Smooth muscle cell (in vitro differentiated cells): Measurements from ENCODE around the gene AK9. TPM values are rescaled to one million over a fixed set of nuclear protein-coding genes. Genes with fewer than 3 reads are reported as not detected.

ENCODE experiments used
- DNase-seq: peaks from one replicate; lab custom pipeline; 2025; ENCODE audit not compliant: unreplicated experiment; lab: John Stamatoyannopoulos, UW
- H2AFZ ChIP-seq: fragments of 200-600 bp; sonication (generic); 2 replicates; pipeline ENCODE4 v1.6.0; 2016; ENCODE audit warnings: antibody characterized with exemption, low read depth, mild to moderate bottlenecking
- H3F3A ChIP-seq: fragments of 200-600 bp; sonication (generic); 2 replicates; pipeline ENCODE4 v1.6.0; 2017; ENCODE audit warnings: antibody characterized with exemption, low read depth
- H3K27ac ChIP-seq: fragments of 200-600 bp; sonication (generic); 2 replicates; pipeline ENCODE4 v1.5.1; 2016; ENCODE audit warnings: low read depth, mild to moderate bottlenecking
- H3K27me3 ChIP-seq: fragments of 200-600 bp; sonication (generic); 2 replicates; pipeline ENCODE4 v1.6.1; 2016; ENCODE audit warnings: low read depth, mild to moderate bottlenecking
- H3K36me3 ChIP-seq: fragments of 200-600 bp; sonication (generic); 2 replicates; pipeline ENCODE4 v1.5.1; 2016; ENCODE audit warnings: low read depth
- H3K4me1 ChIP-seq: fragments of 200-600 bp; sonication (generic); 2 replicates; pipeline ENCODE4 v1.5.1; 2016; ENCODE audit warnings: low read depth
- H3K4me2 ChIP-seq: fragments of 200-600 bp; sonication (generic); 2 replicates; pipeline ENCODE4 v1.6.0; 2016; ENCODE audit warnings: mild to moderate bottlenecking
- H3K4me3 ChIP-seq: fragments of 200-600 bp; sonication (generic); 2 replicates; pipeline ENCODE4 v1.5.1; 2016; ENCODE audit warnings: mild to moderate bottlenecking
- H3K79me2 ChIP-seq: fragments of 200-600 bp; sonication (generic); 2 replicates; pipeline ENCODE4 v1.6.0; 2016; ENCODE audit warnings: low read depth, mild to moderate bottlenecking
- H3K9ac ChIP-seq: fragments of 200-600 bp; sonication (generic); 2 replicates; pipeline ENCODE4 v1.6.0; 2016; ENCODE audit warnings: low read depth
- H3K9me3 ChIP-seq: fragments of 200-600 bp; sonication (generic); replicated peaks from 2 replicates; pipeline ENCODE4 v1.5.1; 2016; ENCODE audit warnings: low read depth
- H4K20me1 ChIP-seq: fragments of 200-600 bp; sonication (generic); 2 replicates; pipeline ENCODE4 v1.6.0; 2016; ENCODE audit warnings: low read depth
- CTCF ChIP-seq: fragments of 200-600 bp; sonication (generic); IDR thresholded peaks from 2 replicates; pipeline ENCODE4 v1.5.1; 2017; ENCODE audit warnings: borderline replicate concordance, mild to moderate bottlenecking, antibody characterized with exemption; ENCODE audit not compliant: insufficient read depth, poor library complexity, severe bottlenecking
- WGBS: methylation state at CpG from one replicate; pipeline ENCODE4 v1.1.7; 2016; ENCODE audit warnings: low lambda C conversion rate; 5-methylcytosine and 5-hydroxymethylcytosine counted together
- polyA plus RNA-seq: library from polyadenylated mRNA; unstranded; fragments of >200 nt; fragmentation: Nextera tagmentation; extraction: Ambion mirVana; gene quantifications from 2 replicates; pipeline ENCODE4 v1.2.1, GENCODE V29; 2016
- total RNA-seq: library from RNA; depleted of rRNA; stranded (reverse); fragments of >200 nt; gene quantifications from 2 replicates; pipeline ENCODE4 v1.2.3, GENCODE V29; 2014

Gene AK9
- total and polyA plus RNA-seq, 2 experiments from 2014 or later: 1.9 to 7.2 TPM

GRCh38 chr6:109474995-109475394 is 216.0 kb downstream of the AK9 start:
- no peaks in the 10 kb centered on the region for H3K36me3 ChIP-seq

GRCh38 chr6:109473120-109473519 is 217.9 kb downstream of the AK9 start:
- 95% methylated on average over 3 of the region's 3 CpGs for WGBS
- TF ChIP-seq CTCF: no peak

More at GRCh38 chr6:109474995-109475394, 216.0 kb downstream of the AK9 start:
- Histone ChIP-seq H3K79me2 (peaks cover 6% of the 10 kb centered on the region), H3K9ac (no peak overlapping the region), H3F3A (no peaks in the 10 kb centered on the region), H3K4me1 (peaks cover 15% of the 10 kb centered on the region), H4K20me1 (peaks cover 32% of the 10 kb centered on the region), H3K4me2 (no peak overlapping the region), H3K9me3 (no peaks in the 10 kb centered on the region), H3K27me3 (no peaks in the 10 kb centered on the region), H3K4me3 (no peak overlapping the region), H2AFZ (no peak overlapping the region), H3K27ac (no peak overlapping the region)
- WGBS: 88% methylated on average over 4 of the region's 4 CpGs
- no peak for TF ChIP-seq CTCF
- DNase-seq: no peak

GRCh38 chr6:109472132-109472995 is 218.6 kb downstream of the AK9 start:
- Histone ChIP-seq H3K27me3 (no peaks in the 10 kb centered on the region), H4K20me1 (peaks cover 14% of the 10 kb centered on the region), H3K27ac (no peak overlapping the region), H2AFZ (no peak overlapping the region), H3F3A (no peaks in the 10 kb centered on the region), H3K36me3 (no peaks in the 10 kb centered on the region), H3K4me3 (no peak overlapping the region), H3K79me2 (peaks cover 4% of the 10 kb centered on the region), H3K4me1 (no peaks in the 10 kb centered on the region), H3K9ac (no peak overlapping the region), H3K4me2 (no peak overlapping the region), H3K9me3 (no peaks in the 10 kb centered on the region)
- 98% methylated on average over 9 of the region's 9 CpGs for WGBS
- TF ChIP-seq CTCF: no peak
- DNase-seq: no peak

More at GRCh38 chr6:109473120-109473519, 217.9 kb downstream of the AK9 start:
- Histone ChIP-seq H3K79me2 (peaks cover 4% of the 10 kb centered on the region), H3K9me3 (no peaks in the 10 kb centered on the region), H3K4me3 (no peak overlapping the region), H3K4me2 (no peak overlapping the region), H2AFZ (no peak overlapping the region), H3K27ac (no peak overlapping the region), H3K9ac (no peak overlapping the region), H3K36me3 (no peaks in the 10 kb centered on the region), H4K20me1 (peaks cover 22% of the 10 kb centered on the region), H3K4me1 (peaks cover 2% of the 10 kb centered on the region), H3K27me3 (no peaks in the 10 kb centered on the region), H3F3A (no peaks in the 10 kb centered on the region)
- DNase-seq: no peak
